OCI-LY1 (cell line): ENCODE data around the gene LIMK2.

Source experiments
- EZH2 ChIP-seq: fragments of 200-600 bp; sonication (generic), shearing (Covaris generic); IDR thresholded peaks from 2 replicates; pipeline ENCODE4 v1.8.0; 2017; ENCODE audit warnings: borderline replicate concordance, mixed run types, mild to moderate bottlenecking, antibody characterized with exemption, low read length, moderate library complexity, mixed read lengths
- TF ChIP-seq, protein P1 (sequence below): fragments of 200-600 bp; sonication (generic), shearing (Covaris generic); IDR thresholded peaks from 2 replicates; pipeline ENCODE4 v1.5.1; 2017; ENCODE audit warnings: mild to moderate bottlenecking, antibody characterized with exemption, low read length, moderate library complexity, mixed read lengths

- TF ChIP-seq, protein P1, sequence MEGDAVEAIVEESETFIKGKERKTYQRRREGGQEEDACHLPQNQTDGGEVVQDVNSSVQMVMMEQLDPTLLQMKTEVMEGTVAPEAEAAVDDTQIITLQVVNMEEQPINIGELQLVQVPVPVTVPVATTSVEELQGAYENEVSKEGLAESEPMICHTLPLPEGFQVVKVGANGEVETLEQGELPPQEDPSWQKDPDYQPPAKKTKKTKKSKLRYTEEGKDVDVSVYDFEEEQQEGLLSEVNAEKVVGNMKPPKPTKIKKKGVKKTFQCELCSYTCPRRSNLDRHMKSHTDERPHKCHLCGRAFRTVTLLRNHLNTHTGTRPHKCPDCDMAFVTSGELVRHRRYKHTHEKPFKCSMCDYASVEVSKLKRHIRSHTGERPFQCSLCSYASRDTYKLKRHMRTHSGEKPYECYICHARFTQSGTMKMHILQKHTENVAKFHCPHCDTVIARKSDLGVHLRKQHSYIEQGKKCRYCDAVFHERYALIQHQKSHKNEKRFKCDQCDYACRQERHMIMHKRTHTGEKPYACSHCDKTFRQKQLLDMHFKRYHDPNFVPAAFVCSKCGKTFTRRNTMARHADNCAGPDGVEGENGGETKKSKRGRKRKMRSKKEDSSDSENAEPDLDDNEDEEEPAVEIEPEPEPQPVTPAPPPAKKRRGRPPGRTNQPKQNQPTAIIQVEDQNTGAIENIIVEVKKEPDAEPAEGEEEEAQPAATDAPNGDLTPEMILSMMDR: no peak
- no peak for TF ChIP-seq EZH2
Observed at GRCh38 chr22:31260474-31260856, 48.4 kb downstream of the LIMK2 start.
